ENCODE results near the gene ST8SIA4.

Gene ST8SIA4

GRCh38 chr5:100762108-100762507, 141.0 kb downstream of the ST8SIA4 start:
- TF ChIP-seq CTCF (IDR thresholded peaks at IDR 0.05; ENCODE audit: low read length, missing control alignments) = no peak
- peak; percentile 77 for DNase-seq (ENCODE audit: low read depth)
- H3K4me3 ChIP-seq (replicated peaks; ENCODE audit: low read depth, low read length) = no peak overlapping the region

- no peak for TF ChIP-seq CTCF (IDR thresholded peaks at IDR 0.05; ENCODE audit: low read length, missing control alignments)
- H3K4me3 ChIP-seq (replicated peaks; ENCODE audit: low read depth, low read length) = no peak overlapping the region
- DNase-seq (ENCODE audit: low read depth) = peak; percentile 43
Observed at GRCh38 chr5:100761192-100761591, 141.9 kb downstream of the ST8SIA4 start.

- TF ChIP-seq CTCF (IDR thresholded peaks at IDR 0.05; ENCODE audit: low read length, missing control alignments) = no peak
- H3K4me3 ChIP-seq (replicated peaks; ENCODE audit: low read depth, low read length) = no peak overlapping the region
- DNase-seq (ENCODE audit: low read depth) = no peak
Observed at GRCh38 chr5:100760688-100761087, 142.4 kb downstream of the ST8SIA4 start.

- TF ChIP-seq CTCF (IDR thresholded peaks at IDR 0.05; ENCODE audit: low read length, missing control alignments) = no peak
- no peak for DNase-seq (ENCODE audit: low read depth)
Observed at GRCh38 chr5:100758780-100759179, 144.3 kb downstream of the ST8SIA4 start.

GRCh38 chr5:100758306-100758705, 144.8 kb downstream of the ST8SIA4 start:
- TF ChIP-seq CTCF (IDR thresholded peaks at IDR 0.05; ENCODE audit: low read length, missing control alignments) = no peak
- H3K4me3 ChIP-seq (replicated peaks; ENCODE audit: low read depth, low read length) = no peak overlapping the region
- DNase-seq (ENCODE audit: low read depth) = no peak

More at GRCh38 chr5:100758780-100759179, 144.3 kb downstream of the ST8SIA4 start:
- no peak overlapping the region for H3K4me3 ChIP-seq (replicated peaks; ENCODE audit: low read depth, low read length)

GRCh38 chr5:100757618-100758017, 145.5 kb downstream of the ST8SIA4 start:
- TF ChIP-seq CTCF (IDR thresholded peaks at IDR 0.05; ENCODE audit: low read length, missing control alignments) = no peak
- H3K4me3 ChIP-seq (replicated peaks; ENCODE audit: low read depth, low read length) = no peak overlapping the region
- DNase-seq (ENCODE audit: low read depth) = no peak

Data from fibroblast of pulmonary artery (primary cell).